Neutrophil (primary cell): Measurements from ENCODE around the gene NPPA.

Source experiments
- H3K27ac ChIP-seq: fragments of 200-600 bp; sonication (generic); 2 replicates; pipeline ENCODE4 v1.5.1; 2016; ENCODE audit warnings: mild to moderate bottlenecking, moderate library complexity
- H3K27me3 ChIP-seq: fragments of 200-600 bp; sonication (generic); 2 replicates; pipeline ENCODE4 v1.6.0; 2016; ENCODE audit warnings: mild to moderate bottlenecking
- H3K36me3 ChIP-seq: fragments of 200-600 bp; sonication (generic); 2 replicates; pipeline ENCODE4 v1.5.1; 2017
- H3K4me1 ChIP-seq, 2 experiments: fragments of 200-600 bp in 1 of 2; sonication (generic) in 1 of 2; 1 replicate in 1 of 2; 2 replicates in 1 of 2; pipeline versions ENCODE4 v1.5.1 to v1.6.1; 2013 to 2016; ENCODE audit warnings: low read depth in 1 of 2, low read length in 1 of 2, mild to moderate bottlenecking in 1 of 2, moderate library complexity in 1 of 2; ENCODE audit not compliant: control insufficient read depth in 1 of 2, insufficient read depth in 1 of 2
- H3K4me3 ChIP-seq, 2 experiments: fragments of 200-600 bp in 1 of 2; sonication (generic) in 1 of 2; 1 replicate in 1 of 2; 2 replicates in 1 of 2; pipeline ENCODE4 v1.5.1; 2013 to 2016; ENCODE audit warnings: low read depth in 1 of 2, low read length in 1 of 2, mild to moderate bottlenecking in 1 of 2, moderate library complexity in 1 of 2
- H3K9me3 ChIP-seq: fragments of 200-600 bp; sonication (generic); 2 replicates; pipeline ENCODE4 v1.5.1; 2016
- CTCF ChIP-seq: fragments of 200-600 bp; sonication (generic); IDR thresholded peaks from 2 replicates; pipeline ENCODE4 v1.5.1; 2016; ENCODE audit warnings: antibody characterized with exemption

Gene NPPA

GRCh38 chr1:11877074-11877473, 29.5 kb upstream of the NPPA start:
- Histone ChIP-seq H3K4me3 (no peak overlapping the region), H3K27ac (no peak overlapping the region), H3K4me1 (no peaks in the 10 kb centered on the region), H3K36me3 (no peaks in the 10 kb centered on the region), H3K9me3 (no peaks in the 10 kb centered on the region), H3K27me3 (peaks cover 7% of the 10 kb centered on the region)
- TF ChIP-seq CTCF, result no peak

GRCh38 chr1:11875094-11875493, 27.5 kb upstream of the NPPA start:
- no peak for TF ChIP-seq CTCF
- H3K27me3 ChIP-seq, result peaks cover 8% of the 10 kb centered on the region
- no peak overlapping the region for H3K27ac ChIP-seq
- H3K36me3 ChIP-seq, result no peaks in the 10 kb centered on the region
- no peaks in the 10 kb centered on the region for H3K9me3 ChIP-seq
- no peak overlapping the region for H3K4me3 ChIP-seq
- no peaks in the 10 kb centered on the region for H3K4me1 ChIP-seq

GRCh38 chr1:11874624-11875023, 27.0 kb upstream of the NPPA start:
- peaks cover 13% of the 10 kb centered on the region for H3K27me3 ChIP-seq
- H3K27ac ChIP-seq, result no peak overlapping the region

GRCh38 chr1:11874258-11874562, 26.6 kb upstream of the NPPA start:
- TF ChIP-seq CTCF, result no peak
- Histone ChIP-seq H3K9me3 (no peaks in the 10 kb centered on the region), H3K27ac (no peak overlapping the region), H3K4me3 (no peak overlapping the region), H3K36me3 (no peaks in the 10 kb centered on the region), H3K4me1 (no peaks in the 10 kb centered on the region), H3K27me3 (peaks cover 17% of the 10 kb centered on the region)

More at GRCh38 chr1:11874624-11875023, 27.0 kb upstream of the NPPA start:
- Histone ChIP-seq H3K4me1 (no peaks in the 10 kb centered on the region), H3K36me3 (no peaks in the 10 kb centered on the region), H3K9me3 (no peaks in the 10 kb centered on the region), H3K4me3 (no peak overlapping the region)
- TF ChIP-seq CTCF, result no peak

GRCh38 chr1:11873395-11874257, 26.0 kb upstream of the NPPA start:
- peaks cover 14% of the 10 kb centered on the region for H3K27me3 ChIP-seq
- no peak overlapping the region for H3K4me3 ChIP-seq
- H3K9me3 ChIP-seq, result no peaks in the 10 kb centered on the region
- no peaks in the 10 kb centered on the region for H3K36me3 ChIP-seq
- no peak for TF ChIP-seq CTCF
- H3K4me1 ChIP-seq, result no peaks in the 10 kb centered on the region
- no peak overlapping the region for H3K27ac ChIP-seq
